ENCODE data around the gene ZNF831.

Gene ZNF831

DNA sequence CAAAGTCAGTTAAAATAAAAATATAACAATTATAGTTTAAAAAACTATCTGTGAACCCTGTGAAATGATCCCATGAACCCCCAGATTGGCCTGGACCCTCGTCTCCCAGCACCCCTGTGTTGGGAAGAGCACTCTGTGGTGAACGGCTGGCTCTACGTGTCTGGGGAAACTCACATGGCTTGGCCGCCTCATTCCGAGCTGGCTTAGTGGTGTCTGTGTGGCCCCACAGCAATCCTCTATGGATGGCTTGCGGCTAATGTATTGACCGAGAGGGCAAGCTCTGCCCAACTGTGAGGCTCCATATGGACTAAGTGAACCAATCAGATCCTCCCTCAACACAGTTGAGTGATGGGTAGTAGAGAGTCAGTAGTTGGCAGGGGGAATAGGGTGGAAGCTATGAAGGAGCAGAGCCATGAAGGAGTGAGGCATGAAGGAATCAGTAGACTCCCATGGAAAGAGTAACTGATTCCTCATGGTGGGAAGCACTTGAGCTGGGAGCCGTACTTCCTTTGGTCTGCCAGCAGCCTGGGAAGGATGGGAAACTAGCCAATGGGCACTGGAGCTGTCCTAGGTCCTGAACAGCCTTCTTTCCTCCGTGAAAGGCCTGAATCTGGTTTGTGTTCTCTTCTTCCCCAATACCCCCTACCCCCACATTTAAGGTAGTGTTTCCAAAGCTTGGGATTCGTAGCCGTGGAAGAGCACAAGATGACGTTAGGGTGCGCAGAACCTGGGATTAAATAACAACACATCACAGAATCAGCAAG, 21.6 kb upstream of the ZNF831 start:
- no peak for DNase-seq (ENCODE audit: extremely low read depth, low read depth)
- TF ChIP-seq, protein P1, sequence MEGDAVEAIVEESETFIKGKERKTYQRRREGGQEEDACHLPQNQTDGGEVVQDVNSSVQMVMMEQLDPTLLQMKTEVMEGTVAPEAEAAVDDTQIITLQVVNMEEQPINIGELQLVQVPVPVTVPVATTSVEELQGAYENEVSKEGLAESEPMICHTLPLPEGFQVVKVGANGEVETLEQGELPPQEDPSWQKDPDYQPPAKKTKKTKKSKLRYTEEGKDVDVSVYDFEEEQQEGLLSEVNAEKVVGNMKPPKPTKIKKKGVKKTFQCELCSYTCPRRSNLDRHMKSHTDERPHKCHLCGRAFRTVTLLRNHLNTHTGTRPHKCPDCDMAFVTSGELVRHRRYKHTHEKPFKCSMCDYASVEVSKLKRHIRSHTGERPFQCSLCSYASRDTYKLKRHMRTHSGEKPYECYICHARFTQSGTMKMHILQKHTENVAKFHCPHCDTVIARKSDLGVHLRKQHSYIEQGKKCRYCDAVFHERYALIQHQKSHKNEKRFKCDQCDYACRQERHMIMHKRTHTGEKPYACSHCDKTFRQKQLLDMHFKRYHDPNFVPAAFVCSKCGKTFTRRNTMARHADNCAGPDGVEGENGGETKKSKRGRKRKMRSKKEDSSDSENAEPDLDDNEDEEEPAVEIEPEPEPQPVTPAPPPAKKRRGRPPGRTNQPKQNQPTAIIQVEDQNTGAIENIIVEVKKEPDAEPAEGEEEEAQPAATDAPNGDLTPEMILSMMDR (IDR thresholded peaks at IDR 0.05; ENCODE audit: low read depth, low read length) = no peak

DNA sequence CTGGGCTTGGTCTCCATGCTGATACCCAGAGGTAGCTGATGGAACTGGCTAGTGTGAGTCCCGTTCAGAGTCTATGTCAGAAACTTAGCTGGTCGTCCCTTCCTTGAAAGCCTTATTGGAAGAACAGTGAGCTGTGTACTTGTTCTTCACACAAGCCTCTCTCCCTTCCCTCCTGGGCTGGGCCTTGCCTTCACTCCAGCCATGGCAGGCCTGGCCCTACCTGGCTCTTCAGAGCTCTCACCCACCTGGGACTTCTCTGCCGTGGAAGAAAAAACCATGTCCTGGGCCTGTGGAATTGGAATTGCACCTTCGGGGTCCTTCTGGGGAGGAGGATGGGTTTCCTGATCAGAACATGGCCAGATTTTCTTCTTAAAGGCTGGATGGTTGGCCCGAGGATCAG, 20.3 kb upstream of the ZNF831 start:
- TF ChIP-seq, protein P1 (IDR thresholded peaks at IDR 0.05; ENCODE audit: low read depth, low read length) = no peak
- no peak for DNase-seq (ENCODE audit: extremely low read depth, low read depth)

DNA sequence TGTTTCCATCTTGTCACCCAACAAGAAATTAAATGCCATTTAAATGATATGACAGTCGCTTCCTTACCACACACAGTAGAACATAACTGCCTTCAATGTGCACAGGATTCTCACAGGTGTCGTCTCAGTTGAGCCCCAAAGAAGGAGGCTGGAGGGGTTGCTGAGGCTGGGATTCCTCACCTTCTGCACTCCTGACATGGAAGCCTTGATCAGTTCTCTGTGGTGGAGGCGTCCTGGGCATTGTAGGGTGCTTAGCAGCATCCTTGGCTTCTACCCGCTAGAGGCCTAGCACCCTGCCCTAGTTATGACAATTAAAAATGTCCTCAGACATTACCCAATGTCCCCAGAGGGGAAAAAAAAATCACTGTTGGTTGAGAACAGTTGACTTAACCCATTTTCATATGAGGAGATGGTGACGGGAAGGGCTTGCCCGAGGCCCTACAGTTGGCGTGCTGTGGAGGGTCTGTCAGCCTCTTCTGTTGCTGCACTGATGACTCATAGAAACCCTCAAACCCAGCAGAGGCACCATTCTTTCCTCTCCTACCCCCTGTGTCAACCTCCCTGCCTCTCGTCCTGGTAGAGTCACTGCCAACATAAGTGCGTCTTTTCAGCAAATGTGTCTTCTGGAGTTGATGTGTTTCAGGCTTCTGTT, 19.3 kb upstream of the ZNF831 start:
- DNase-seq (ENCODE audit: extremely low read depth, low read depth) = no peak
- TF ChIP-seq, protein P1 (IDR thresholded peaks at IDR 0.05; ENCODE audit: low read depth, low read length) = no peak

DNA sequence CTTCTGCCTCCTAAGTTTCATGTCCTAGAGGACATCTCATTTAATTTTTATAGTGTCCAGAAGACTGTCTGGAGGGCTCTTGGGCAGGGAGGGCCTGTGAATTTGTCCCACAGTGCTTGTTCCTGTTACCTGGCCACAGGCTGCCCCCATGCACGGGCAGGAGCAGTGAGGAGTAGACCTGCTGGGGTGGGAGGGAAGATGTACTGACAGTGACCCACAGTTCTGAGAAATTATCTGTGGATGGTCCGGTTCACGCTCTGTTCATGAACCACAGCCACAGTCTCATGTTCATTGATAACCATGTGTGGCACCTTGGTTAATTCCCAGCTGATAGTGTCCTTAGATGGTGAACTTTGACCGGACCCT, 18.8 kb upstream of the ZNF831 start:
- TF ChIP-seq, protein P1 (IDR thresholded peaks at IDR 0.05; ENCODE audit: low read depth, low read length) = no peak
- DNase-seq (ENCODE audit: extremely low read depth, low read depth) = no peak

DNA sequence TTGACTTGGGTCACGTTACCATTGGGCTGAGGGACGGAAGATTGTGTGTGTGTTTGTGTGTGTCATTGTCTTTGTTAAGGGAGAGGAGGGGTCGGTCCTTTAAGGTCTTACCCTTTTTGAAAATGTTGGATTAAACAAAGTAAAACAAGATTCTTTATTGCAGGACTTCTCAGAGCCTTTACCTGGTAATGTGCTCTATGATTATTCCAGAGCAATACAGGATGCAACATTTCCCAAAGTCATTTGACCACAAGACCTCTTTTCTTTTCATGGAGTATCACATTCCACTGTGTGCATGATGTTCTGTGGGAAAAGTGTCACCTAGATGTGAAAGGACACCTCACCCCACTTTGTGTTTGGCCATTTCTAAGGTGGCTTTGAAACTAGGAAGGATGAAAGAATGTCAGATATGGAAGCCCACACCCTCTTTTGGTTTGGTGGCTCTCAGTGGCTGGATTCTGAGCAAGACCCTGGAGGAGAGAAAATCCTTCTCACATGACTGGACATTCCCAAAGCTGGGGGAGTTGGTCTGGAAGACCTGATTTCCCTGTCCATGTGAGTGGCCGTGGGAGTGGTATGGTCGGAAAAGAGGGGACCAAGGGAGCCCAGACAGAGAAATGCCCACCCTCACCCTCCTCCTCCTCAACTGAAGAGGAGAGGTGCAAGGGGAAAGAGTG, 18.2 kb upstream of the ZNF831 start:
- TF ChIP-seq, protein P1 (IDR thresholded peaks at IDR 0.05; ENCODE audit: low read depth, low read length) = no peak
- no peak for DNase-seq (ENCODE audit: extremely low read depth, low read depth)

DNA sequence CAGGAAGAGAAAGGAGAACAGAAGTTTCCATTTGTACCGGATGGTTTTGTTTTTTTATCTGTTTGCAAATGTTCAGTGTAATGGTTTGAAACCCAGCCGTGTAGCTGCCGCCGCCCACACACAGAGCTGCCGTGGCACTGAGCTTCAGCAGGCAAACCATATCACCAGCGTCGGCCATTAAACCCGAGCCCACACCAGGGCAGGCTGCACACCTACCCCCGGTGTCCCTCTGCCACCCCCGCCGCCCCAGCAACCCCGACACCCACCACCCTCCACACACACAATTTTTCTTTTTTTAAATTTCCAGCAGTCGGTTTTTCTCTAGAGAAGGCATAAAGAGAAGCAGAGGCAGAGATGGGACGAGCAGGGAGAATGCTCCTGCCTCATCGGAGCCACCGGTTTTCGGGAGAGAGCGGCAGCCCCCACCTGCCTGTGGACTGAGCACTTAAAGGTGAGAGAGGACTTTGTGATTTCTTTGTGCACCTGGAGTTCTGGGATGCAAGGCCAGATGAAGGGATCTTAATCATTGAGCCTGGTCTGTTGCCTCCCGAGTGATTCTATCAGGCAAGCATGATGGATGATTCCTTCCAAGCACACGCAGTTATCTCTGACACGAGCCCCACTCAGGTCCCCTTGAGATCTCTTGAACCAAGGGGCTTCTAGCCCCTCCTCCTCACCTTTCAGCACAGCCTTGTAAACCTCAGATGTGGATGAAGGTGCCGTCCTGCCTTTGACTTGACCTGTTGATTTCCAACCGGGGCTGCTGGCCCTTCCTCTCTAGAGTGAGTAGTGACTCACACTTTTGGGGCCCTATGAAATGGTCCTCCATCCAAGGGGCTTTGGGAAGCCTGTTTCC, 17.5 kb upstream of the ZNF831 start:
- no peak for DNase-seq (ENCODE audit: extremely low read depth, low read depth)
- TF ChIP-seq, protein P1 (IDR thresholded peaks at IDR 0.05; ENCODE audit: low read depth, low read length) = no peak

All from AG09319 (cell line).